ENCODE results near the gene SCAPER.

GRCh38 chr15:76795217-76795616 is 109.9 kb downstream of the SCAPER start:
- TF ChIP-seq SIN3A (IDR thresholded peaks at IDR 0.05; ENCODE audit: low read depth) (no peak), ZBTB33 (IDR thresholded peaks at IDR 0.05; ENCODE audit: extremely low read depth, insufficient replicate concordance, low read length) (no peak), SP1 (IDR thresholded peaks at IDR 0.05; ENCODE audit: low read depth) (no peak), RAD21 (IDR thresholded peaks at IDR 0.05; ENCODE audit: low read depth) (no peak), POLR2A (IDR thresholded peaks at IDR 0.05; ENCODE audit: borderline replicate concordance, extremely low read depth, insufficient read depth, insufficient read length) (no peak), ELF1 (IDR thresholded peaks at IDR 0.05; ENCODE audit: borderline replicate concordance, low read depth) (no peak), EZH2 (IDR thresholded peaks at IDR 0.05) (no peak), CBX3 (IDR thresholded peaks at IDR 0.05; ENCODE audit: low read depth) (no peak), POLR2AphosphoS5 (IDR thresholded peaks at IDR 0.05; ENCODE audit: low read depth, low read length) (no peak), CEBPB (IDR thresholded peaks at IDR 0.05; ENCODE audit: low read depth) (no peak), EZH2phosphoT487 (IDR thresholded peaks at IDR 0.05; ENCODE audit: borderline replicate concordance) (no peak)
- TF ChIP-seq, protein P1, sequence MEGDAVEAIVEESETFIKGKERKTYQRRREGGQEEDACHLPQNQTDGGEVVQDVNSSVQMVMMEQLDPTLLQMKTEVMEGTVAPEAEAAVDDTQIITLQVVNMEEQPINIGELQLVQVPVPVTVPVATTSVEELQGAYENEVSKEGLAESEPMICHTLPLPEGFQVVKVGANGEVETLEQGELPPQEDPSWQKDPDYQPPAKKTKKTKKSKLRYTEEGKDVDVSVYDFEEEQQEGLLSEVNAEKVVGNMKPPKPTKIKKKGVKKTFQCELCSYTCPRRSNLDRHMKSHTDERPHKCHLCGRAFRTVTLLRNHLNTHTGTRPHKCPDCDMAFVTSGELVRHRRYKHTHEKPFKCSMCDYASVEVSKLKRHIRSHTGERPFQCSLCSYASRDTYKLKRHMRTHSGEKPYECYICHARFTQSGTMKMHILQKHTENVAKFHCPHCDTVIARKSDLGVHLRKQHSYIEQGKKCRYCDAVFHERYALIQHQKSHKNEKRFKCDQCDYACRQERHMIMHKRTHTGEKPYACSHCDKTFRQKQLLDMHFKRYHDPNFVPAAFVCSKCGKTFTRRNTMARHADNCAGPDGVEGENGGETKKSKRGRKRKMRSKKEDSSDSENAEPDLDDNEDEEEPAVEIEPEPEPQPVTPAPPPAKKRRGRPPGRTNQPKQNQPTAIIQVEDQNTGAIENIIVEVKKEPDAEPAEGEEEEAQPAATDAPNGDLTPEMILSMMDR (IDR thresholded peaks at IDR 0.05 in 2 of 3, conservative IDR thresholded peaks at IDR 0.05 in 1 of 3; ENCODE audit: borderline replicate concordance in 1 of 3, insufficient read depth in 1 of 3, low read depth in 2 of 3, low read length in 2 of 3): no peak
- TF ChIP-seq, protein P2, sequence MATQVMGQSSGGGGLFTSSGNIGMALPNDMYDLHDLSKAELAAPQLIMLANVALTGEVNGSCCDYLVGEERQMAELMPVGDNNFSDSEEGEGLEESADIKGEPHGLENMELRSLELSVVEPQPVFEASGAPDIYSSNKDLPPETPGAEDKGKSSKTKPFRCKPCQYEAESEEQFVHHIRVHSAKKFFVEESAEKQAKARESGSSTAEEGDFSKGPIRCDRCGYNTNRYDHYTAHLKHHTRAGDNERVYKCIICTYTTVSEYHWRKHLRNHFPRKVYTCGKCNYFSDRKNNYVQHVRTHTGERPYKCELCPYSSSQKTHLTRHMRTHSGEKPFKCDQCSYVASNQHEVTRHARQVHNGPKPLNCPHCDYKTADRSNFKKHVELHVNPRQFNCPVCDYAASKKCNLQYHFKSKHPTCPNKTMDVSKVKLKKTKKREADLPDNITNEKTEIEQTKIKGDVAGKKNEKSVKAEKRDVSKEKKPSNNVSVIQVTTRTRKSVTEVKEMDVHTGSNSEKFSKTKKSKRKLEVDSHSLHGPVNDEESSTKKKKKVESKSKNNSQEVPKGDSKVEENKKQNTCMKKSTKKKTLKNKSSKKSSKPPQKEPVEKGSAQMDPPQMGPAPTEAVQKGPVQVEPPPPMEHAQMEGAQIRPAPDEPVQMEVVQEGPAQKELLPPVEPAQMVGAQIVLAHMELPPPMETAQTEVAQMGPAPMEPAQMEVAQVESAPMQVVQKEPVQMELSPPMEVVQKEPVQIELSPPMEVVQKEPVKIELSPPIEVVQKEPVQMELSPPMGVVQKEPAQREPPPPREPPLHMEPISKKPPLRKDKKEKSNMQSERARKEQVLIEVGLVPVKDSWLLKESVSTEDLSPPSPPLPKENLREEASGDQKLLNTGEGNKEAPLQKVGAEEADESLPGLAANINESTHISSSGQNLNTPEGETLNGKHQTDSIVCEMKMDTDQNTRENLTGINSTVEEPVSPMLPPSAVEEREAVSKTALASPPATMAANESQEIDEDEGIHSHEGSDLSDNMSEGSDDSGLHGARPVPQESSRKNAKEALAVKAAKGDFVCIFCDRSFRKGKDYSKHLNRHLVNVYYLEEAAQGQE (IDR thresholded peaks at IDR 0.05; ENCODE audit: low read depth): no peak

All from HCT116 (cell line).